HG03575 (cell line): Measurements from ENCODE around the gene KIF12.

Experiments used
- ATAC-seq: cut with Tn5 transposase; IDR thresholded peaks from one replicate; pipeline ENCODE4 v1.9.1; 2021; ENCODE audit not compliant: unreplicated experiment, insufficient number of reproducible peaks, low FRiP score; ENCODE audit errors: extremely low read depth

KIF12 gene

GRCh38 chr9:114076237-114077161 lies 22.6 kb downstream of the KIF12 start:
- ATAC-seq, result no peak

- ATAC-seq, result no peak
Measured at GRCh38 chr9:114075602-114076001, 23.5 kb downstream of the KIF12 start.

- no peak for ATAC-seq
Measured at GRCh38 chr9:114072184-114073140, 26.6 kb downstream of the KIF12 start.

- no peak for ATAC-seq
Measured at GRCh38 chr9:114071197-114071795, 27.8 kb downstream of the KIF12 start.

GRCh38 chr9:114070188-114071103 lies 28.6 kb downstream of the KIF12 start:
- no peak for ATAC-seq

GRCh38 chr9:114069476-114070187 lies 29.5 kb downstream of the KIF12 start:
- ATAC-seq, result no peak

- ATAC-seq, result no peak
Measured at GRCh38 chr9:114065304-114065703, 33.8 kb downstream of the KIF12 start.

GRCh38 chr9:114061830-114062474 lies 37.1 kb downstream of the KIF12 start:
- ATAC-seq, result no peak

- ATAC-seq, result no peak
Measured at GRCh38 chr9:114061292-114061691, 37.8 kb downstream of the KIF12 start.

GRCh38 chr9:114060711-114061110 lies 38.4 kb downstream of the KIF12 start:
- ATAC-seq, result no peak

GRCh38 chr9:114060070-114060469 lies 39.0 kb downstream of the KIF12 start:
- no peak for ATAC-seq

- ATAC-seq, result no peak
Measured at GRCh38 chr9:114059047-114059803, 39.9 kb downstream of the KIF12 start.

GRCh38 chr9:114058688-114059046 lies 40.4 kb downstream of the KIF12 start:
- ATAC-seq, result no peak

GRCh38 chr9:114057161-114057885 lies 41.8 kb downstream of the KIF12 start:
- ATAC-seq, result no peak

GRCh38 chr9:114056527-114056926 lies 42.6 kb downstream of the KIF12 start:
- ATAC-seq, result no peak

- no peak for ATAC-seq
Measured at GRCh38 chr9:114055894-114056293, 43.2 kb downstream of the KIF12 start.
